Fibroblast of pulmonary artery (primary cell): ENCODE measurements around the gene NCOA3.

Experiments
- DNase-seq: peaks from one replicate; pipeline ENCODE4 v3.0.0-alpha.2; 2010; ENCODE audit warnings: low read depth
- H3K4me3 ChIP-seq: replicated peaks from 2 replicates; pipeline ENCODE4 v1.5.1; 2011; ENCODE audit warnings: low read depth, mild to moderate bottlenecking, control low read depth, low read length, moderate library complexity
- TF ChIP-seq, protein P1 (sequence below): IDR thresholded peaks from 2 replicates; pipeline ENCODE4 v1.5.1; 2011; ENCODE audit warnings: mild to moderate bottlenecking, control low read depth, low read length, inconsistent platforms; ENCODE audit errors: missing control alignments

The NCOA3 gene

DNA sequence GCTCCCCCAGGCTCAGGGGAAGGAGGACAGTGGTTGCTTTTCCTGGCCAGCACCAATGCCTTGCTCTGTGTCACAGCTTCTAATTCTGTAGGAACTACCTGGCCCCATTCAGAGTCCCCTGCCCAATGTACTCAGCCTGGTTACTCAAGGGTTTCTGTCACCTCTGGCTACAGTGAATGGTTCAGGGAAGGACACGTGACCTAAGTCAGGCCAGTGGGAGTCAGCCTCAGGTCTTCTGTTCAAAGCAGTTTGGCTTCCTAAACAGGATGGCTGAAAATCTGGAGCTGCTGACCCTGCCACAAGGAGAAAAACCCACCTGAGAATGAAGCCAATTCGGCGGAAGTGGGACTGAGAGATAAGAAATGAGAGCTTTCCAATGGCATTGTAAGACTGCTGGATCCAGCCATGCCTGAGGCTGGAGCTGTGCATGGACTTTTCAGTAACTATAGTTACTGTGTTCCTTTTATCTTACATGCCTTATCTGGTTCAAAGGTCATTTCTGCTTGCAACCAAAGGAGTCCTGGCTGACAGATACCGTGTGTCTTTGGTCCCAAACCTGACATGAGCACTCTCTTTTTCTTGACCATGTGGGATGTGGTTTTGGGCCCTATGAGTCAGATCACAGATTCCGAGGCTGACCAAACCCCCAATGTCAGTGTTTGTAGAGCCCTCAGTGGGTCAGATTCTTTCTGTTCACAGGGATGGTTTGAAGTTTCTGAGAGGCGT is 179.3 kb downstream of the NCOA3 start:
- TF ChIP-seq, protein P1, sequence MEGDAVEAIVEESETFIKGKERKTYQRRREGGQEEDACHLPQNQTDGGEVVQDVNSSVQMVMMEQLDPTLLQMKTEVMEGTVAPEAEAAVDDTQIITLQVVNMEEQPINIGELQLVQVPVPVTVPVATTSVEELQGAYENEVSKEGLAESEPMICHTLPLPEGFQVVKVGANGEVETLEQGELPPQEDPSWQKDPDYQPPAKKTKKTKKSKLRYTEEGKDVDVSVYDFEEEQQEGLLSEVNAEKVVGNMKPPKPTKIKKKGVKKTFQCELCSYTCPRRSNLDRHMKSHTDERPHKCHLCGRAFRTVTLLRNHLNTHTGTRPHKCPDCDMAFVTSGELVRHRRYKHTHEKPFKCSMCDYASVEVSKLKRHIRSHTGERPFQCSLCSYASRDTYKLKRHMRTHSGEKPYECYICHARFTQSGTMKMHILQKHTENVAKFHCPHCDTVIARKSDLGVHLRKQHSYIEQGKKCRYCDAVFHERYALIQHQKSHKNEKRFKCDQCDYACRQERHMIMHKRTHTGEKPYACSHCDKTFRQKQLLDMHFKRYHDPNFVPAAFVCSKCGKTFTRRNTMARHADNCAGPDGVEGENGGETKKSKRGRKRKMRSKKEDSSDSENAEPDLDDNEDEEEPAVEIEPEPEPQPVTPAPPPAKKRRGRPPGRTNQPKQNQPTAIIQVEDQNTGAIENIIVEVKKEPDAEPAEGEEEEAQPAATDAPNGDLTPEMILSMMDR = no peak
- no peak overlapping the region for H3K4me3 ChIP-seq

DNA sequence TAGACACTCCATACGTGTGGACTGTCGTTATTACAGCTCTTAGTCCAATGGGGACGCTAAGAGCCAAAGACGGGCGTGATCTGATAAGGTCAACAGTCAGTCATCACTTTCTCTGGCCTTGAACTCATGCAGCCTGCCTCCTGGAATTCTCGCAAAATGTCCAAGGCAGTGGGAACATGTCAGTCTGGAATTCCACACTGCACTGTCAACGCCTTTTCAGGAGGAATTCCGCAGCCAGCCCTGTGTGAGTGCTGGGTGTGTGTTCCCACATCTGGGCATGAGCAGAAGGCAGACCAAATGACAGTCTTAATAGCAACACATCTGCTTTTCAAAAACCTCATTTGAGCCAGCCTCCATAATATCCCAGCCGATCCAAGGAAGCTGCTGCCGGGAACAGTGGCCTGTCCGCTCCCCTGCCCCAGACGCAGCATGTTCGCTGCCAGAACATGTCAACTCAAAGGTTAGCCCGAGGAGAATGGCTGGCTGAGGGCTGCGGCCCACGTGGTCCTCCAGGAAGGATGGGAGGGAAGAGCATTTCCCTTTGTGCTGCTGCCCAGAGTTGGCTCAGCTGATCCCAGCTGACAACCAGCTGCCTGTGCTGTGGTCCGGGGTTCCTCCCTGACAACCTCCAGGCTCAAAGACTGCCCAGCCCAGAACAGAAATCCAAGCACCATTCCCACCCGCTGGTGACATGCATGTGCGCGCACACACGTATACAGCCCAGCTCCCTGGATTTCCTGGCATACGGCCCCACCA is 180.5 kb downstream of the NCOA3 start:
- H3K4me3 ChIP-seq = no peak overlapping the region
- peak; percentile 88 for DNase-seq
- TF ChIP-seq, protein P1 = no peak

More for the DNA sequence above, 179.3 kb downstream of the NCOA3 start:
- DNase-seq = no peak

DNA sequence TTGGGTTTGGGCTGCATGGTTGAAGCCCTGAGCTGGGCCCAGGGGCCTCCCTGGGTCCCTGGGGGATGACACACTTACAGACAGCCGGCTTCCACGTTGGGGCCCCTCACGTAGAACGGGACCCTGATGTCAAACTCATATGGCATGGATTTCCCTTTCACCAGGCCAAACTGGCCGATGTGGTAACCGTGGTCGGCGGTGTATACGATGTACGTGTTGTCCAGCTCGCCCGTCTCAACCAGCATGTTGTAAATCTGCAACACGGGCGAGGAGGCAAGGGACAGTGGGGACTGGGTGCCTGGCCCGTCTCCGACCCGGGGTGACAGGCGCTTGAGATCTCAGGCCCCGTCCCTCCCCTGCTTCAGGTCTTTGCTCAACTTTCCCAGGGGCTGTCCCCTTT is 181.2 kb downstream of the NCOA3 start:
- TF ChIP-seq, protein P1 = no peak

DNA sequence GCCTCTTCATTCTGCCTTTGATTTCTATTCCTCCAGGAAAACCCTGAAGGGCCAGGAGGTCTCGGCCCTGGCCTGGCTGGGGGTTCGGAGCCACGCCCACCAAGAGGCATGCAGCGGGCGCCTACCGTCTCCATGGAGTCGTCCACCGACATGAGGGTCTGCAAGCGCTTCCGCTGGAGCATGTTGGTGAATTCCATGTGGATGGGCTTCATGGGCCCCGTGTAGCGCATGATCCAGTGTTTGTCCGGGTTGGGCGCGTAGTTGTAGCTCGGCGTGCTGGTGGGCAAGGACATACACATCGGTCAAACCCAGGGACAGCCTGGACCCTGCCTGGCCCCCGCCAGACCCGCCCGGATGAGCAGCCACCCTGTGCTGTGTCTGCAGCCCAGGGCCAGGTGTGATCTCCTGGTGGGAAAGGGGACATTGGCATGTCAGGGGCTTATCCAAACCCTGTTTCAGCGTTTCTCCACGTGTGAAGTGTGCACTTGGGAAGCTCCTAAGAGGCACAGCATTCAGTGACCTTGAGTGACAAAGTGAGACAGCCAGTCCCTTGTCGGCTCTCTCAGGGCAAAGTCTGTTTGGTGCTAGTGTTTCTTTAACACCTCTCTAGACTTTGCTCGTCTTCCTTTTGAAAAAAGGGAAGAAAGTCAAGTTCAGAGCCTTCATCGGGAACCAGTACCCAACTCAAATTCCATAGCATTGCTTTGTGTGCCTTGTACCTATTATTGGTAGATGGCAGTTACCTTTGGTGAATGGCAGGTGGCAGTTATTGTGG is 182.8 kb downstream of the NCOA3 start:
- DNase-seq = no peak
- no peak overlapping the region for H3K4me3 ChIP-seq
- TF ChIP-seq, protein P1 = no peak

More for the DNA sequence above, 181.2 kb downstream of the NCOA3 start:
- H3K4me3 ChIP-seq = no peak overlapping the region
- no peak for DNase-seq

DNA sequence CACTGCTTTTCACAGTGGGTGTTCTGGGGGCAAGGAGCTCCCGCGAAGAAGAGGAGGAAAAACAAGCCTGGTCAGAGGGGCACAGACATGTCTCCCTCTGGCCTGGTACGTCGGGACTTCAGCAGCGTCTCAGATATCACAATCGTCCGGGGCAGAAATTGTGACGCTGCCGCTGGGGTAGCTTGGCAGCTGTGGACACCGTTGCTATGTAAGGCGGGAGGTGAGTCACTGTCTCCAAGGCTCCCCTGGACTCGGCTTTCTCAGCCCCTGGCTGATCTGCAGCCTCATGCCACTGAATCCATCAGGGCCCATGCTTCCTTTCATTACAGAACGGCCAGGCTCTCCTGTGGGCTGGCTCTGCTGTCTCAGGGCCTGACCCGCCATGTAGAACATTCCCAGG is 184.9 kb downstream of the NCOA3 start:
- no peak overlapping the region for H3K4me3 ChIP-seq
- peak; percentile 69 for DNase-seq
- TF ChIP-seq, protein P1 = no peak

DNA sequence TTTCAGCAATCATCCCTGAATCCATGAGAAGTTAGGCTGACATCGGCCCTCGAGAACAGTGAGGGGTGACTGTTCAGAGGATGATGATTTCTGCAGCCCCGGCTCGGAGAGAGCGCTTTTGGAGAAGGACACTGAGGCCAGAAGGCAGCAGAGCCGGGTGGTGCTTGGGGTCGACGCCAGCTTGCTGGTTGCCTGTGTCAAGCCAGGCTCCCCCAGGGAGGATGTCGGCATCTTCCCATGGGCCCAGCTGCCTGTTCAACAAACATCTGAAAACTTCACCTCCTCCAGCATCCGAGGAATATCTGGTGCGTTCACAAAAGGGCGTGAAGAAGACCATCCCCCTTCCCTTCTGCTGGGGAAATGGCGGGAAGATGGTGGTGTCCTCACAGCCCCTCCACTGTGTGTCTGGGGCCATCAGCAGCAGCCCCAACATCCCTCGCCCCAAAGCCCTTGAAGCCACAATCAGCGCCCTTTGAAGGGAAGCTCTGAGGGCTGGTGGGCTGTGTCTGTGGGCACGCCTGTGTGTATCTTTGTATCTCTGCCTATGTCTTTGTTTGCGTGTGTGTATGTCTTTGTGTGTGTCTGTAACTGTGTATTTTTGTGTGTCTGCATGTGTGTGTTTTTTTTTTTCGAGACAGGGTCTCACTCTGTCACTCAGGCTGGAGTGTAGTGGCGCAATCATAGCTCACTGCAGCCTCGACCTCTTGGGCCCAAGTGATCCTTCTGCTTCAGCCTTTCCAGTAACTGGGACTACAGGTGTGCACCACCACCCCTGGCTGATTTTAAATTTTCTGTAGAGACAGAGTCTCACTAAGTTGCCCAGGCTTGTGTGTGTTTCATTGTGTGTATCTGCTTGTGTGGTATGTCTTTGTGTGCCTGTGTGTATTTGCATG is 185.7 kb downstream of the NCOA3 start:
- DNase-seq = no peak
- no peak overlapping the region for H3K4me3 ChIP-seq
- TF ChIP-seq, protein P1 = no peak
